Measurements from ENCODE around the gene WDR45. TPM values are rescaled to one million over a fixed set of nuclear protein-coding genes. Genes with fewer than 3 reads are reported as not detected.

Gene WDR45
- polyA plus RNA-seq, 1 donor (not counting 4 experiments of a cell fraction or from before 2014, with no cell fraction given), result 43.1 TPM

- no peaks in the 10 kb centered on the region for H3K27me3 ChIP-seq (ENCODE audit: control insufficient read depth, extremely low read depth, insufficient read depth, low read length)
- dilution Hi-C loops (cut with MboI; ENCODE audit: extremely low pct_ligation_motif_present, low sequenced_read_pairs), result no loop called here
- H3K9ac ChIP-seq (ENCODE audit: control insufficient read depth, extremely low read depth, insufficient read depth, low read length), result peak overlapping the region; percentile 72
- H3K4me1 ChIP-seq (ENCODE audit: control insufficient read depth, extremely low read depth, insufficient read depth, low read length), result peaks cover 4% of the 10 kb centered on the region
- no peaks in the 10 kb centered on the region for H3K36me3 ChIP-seq (ENCODE audit: control insufficient read depth in 2 of 2, extremely low read depth in 1 of 2, insufficient read depth in 2 of 2, low read length in 2 of 2)
- H3K4me3 ChIP-seq (ENCODE audit: control insufficient read depth in 2 of 3, extremely low read depth in 1 of 3, insufficient read depth in 2 of 3, low read depth in 1 of 3, low read length in 3 of 3), result peak overlapping the region; percentile 46 to 57 (median 51)
- FAIRE-seq, result no peak
- no peaks in the 10 kb centered on the region for H3K79me2 ChIP-seq (ENCODE audit: control insufficient read depth, insufficient read depth, low read length)
- peak overlapping the region; percentile 8 for H3K27ac ChIP-seq (ENCODE audit: control insufficient read depth, insufficient read depth, low read length)
- no peak for DNase-seq (ENCODE audit: low read depth, low spot score)
- peak overlapping the region; percentile 49 for H3K4me2 ChIP-seq (ENCODE audit: control insufficient read depth, extremely low read depth, insufficient read depth, low read depth, low read length)
- no peaks in the 10 kb centered on the region for H3K9me1 ChIP-seq (ENCODE audit: control insufficient read depth, extremely low read depth, insufficient read depth, low read length)
- no peaks in the 10 kb centered on the region for H3K9me3 ChIP-seq (ENCODE audit: control insufficient read depth, low read depth, low read length)
- no peaks in the 10 kb centered on the region for H4K20me1 ChIP-seq (ENCODE audit: control insufficient read depth, extremely low read depth, insufficient read depth, low read length)
- TF ChIP-seq EZH2 (IDR thresholded peaks at IDR 0.05; ENCODE audit: low read length) (no peak), CTCF (optimal IDR thresholded peaks at IDR 0.05 in 1 of 3, IDR thresholded peaks at IDR 0.05 in 1 of 3, conservative IDR thresholded peaks at IDR 0.05 in 1 of 3; ENCODE audit: extremely low read depth in 1 of 3, insufficient read depth in 2 of 3, low read length in 3 of 3) (peak in 1 of 3 experiments; percentile 26)
- no peak overlapping the region for H2AFZ ChIP-seq (ENCODE audit: control insufficient read depth, low read length)
Measured at GRCh38 chrX:49101629-49101984, 21.9 kb upstream of the WDR45 start.

- Histone ChIP-seq H3K4me2 (ENCODE audit: control insufficient read depth, extremely low read depth, insufficient read depth, low read depth, low read length) (peak overlapping the region; percentile 59), H3K4me3 (ENCODE audit: control insufficient read depth in 2 of 3, extremely low read depth in 1 of 3, insufficient read depth in 2 of 3, low read depth in 1 of 3, low read length in 3 of 3) (peak overlapping the region; percentile 46 to 57 (median 51)), H3K9me1 (ENCODE audit: control insufficient read depth, extremely low read depth, insufficient read depth, low read length) (no peaks in the 10 kb centered on the region), H2AFZ (ENCODE audit: control insufficient read depth, low read length) (peak overlapping the region; percentile 83), H3K27me3 (ENCODE audit: control insufficient read depth, extremely low read depth, insufficient read depth, low read length) (no peaks in the 10 kb centered on the region), H3K9ac (ENCODE audit: control insufficient read depth, extremely low read depth, insufficient read depth, low read length) (peak overlapping the region; percentile 72), H3K79me2 (ENCODE audit: control insufficient read depth, insufficient read depth, low read length) (no peaks in the 10 kb centered on the region), H3K36me3 (ENCODE audit: control insufficient read depth in 2 of 2, extremely low read depth in 1 of 2, insufficient read depth in 2 of 2, low read length in 2 of 2) (no peaks in the 10 kb centered on the region), H4K20me1 (ENCODE audit: control insufficient read depth, extremely low read depth, insufficient read depth, low read length) (no peaks in the 10 kb centered on the region), H3K27ac (ENCODE audit: control insufficient read depth, insufficient read depth, low read length) (peak overlapping the region; percentile 39), H3K4me1 (ENCODE audit: control insufficient read depth, extremely low read depth, insufficient read depth, low read length) (peaks cover 4% of the 10 kb centered on the region), H3K9me3 (ENCODE audit: control insufficient read depth, low read depth, low read length) (no peaks in the 10 kb centered on the region)
- DNase-seq (ENCODE audit: low read depth, low spot score), result peak; percentile 75
- TF ChIP-seq EZH2 (IDR thresholded peaks at IDR 0.05; ENCODE audit: low read length) (no peak), CTCF (optimal IDR thresholded peaks at IDR 0.05 in 1 of 3, IDR thresholded peaks at IDR 0.05 in 1 of 3, conservative IDR thresholded peaks at IDR 0.05 in 1 of 3; ENCODE audit: extremely low read depth in 1 of 3, insufficient read depth in 2 of 3, low read length in 3 of 3) (no peak)
- dilution Hi-C loops (cut with MboI; ENCODE audit: extremely low pct_ligation_motif_present, low sequenced_read_pairs), result no loop called here
- peak; percentile 67 for FAIRE-seq
Measured at GRCh38 chrX:49100704-49101628, 21.3 kb upstream of the WDR45 start.
